Trophoblast cell (in vitro differentiated cells and primary cell): ENCODE measurements around the gene DCAF5.

ENCODE experiments used
- DNase-seq, 2 donors: peaks; one replicate each; pipeline ENCODE4 v3.0.0-alpha.2; 2016
- H2AFZ ChIP-seq: 2 replicates; pipeline ENCODE4 v1.6.1; 2013; ENCODE audit warnings: low read length, moderate library complexity, mild to moderate bottlenecking; ENCODE audit not compliant: insufficient read depth, poor library complexity
- H2AK5ac ChIP-seq: 2 replicates; pipeline ENCODE4 v1.6.1; 2013; ENCODE audit warnings: mild to moderate bottlenecking, low read length
- H2BK120ac ChIP-seq: 2 replicates; pipeline ENCODE4 v1.6.1; 2013; ENCODE audit warnings: low read length, mild to moderate bottlenecking, moderate library complexity; ENCODE audit not compliant: insufficient read depth, poor library complexity
- H2BK12ac ChIP-seq: 2 replicates; pipeline ENCODE4 v1.6.1; 2013; ENCODE audit warnings: mild to moderate bottlenecking, low read length, moderate library complexity
- H2BK5ac ChIP-seq: 2 replicates; pipeline ENCODE4 v1.6.1; 2013; ENCODE audit warnings: low read length, low read depth, moderate library complexity, mild to moderate bottlenecking; ENCODE audit not compliant: poor library complexity
- H3K14ac ChIP-seq: 2 replicates; pipeline ENCODE4 v1.6.1; 2013; ENCODE audit warnings: mild to moderate bottlenecking, low read length
- H3K18ac ChIP-seq: 2 replicates; pipeline ENCODE4 v1.6.1; 2013; ENCODE audit warnings: mild to moderate bottlenecking, low read length
- H3K23ac ChIP-seq: 2 replicates; pipeline ENCODE4 v1.6.1; 2013; ENCODE audit warnings: low read length
- H3K27ac ChIP-seq: 2 replicates; pipeline ENCODE4 v1.5.1; 2013; ENCODE audit warnings: low read depth, mild to moderate bottlenecking, inconsistent platforms, low read length, moderate library complexity
- H3K27me3 ChIP-seq: 2 replicates; pipeline ENCODE4 v1.6.1; 2013; ENCODE audit warnings: inconsistent platforms, mild to moderate bottlenecking, low read length, moderate library complexity; ENCODE audit not compliant: insufficient read depth
- H3K36me3 ChIP-seq, 2 experiments: 1 replicate in 1 of 2; 2 replicates in 1 of 2; pipeline ENCODE4 v1.6.1; 2013; ENCODE audit warnings: low read length in 2 of 2, mild to moderate bottlenecking in 2 of 2, moderate library complexity in 1 of 2; ENCODE audit not compliant: insufficient read depth in 2 of 2, control insufficient read depth in 1 of 2
- H3K4ac ChIP-seq: 2 replicates; pipeline ENCODE4 v1.6.1; 2013; ENCODE audit warnings: low read depth, mild to moderate bottlenecking, low read length, moderate library complexity
- H3K4me1 ChIP-seq, 2 experiments: 1 replicate in 1 of 2; 2 replicates in 1 of 2; pipeline ENCODE4 v1.6.1; 2013; ENCODE audit warnings: low read length in 2 of 2, mild to moderate bottlenecking in 2 of 2, moderate library complexity in 1 of 2; ENCODE audit not compliant: insufficient read depth in 2 of 2, control insufficient read depth in 1 of 2
- H3K4me2 ChIP-seq: 2 replicates; pipeline ENCODE4 v1.6.1; 2013; ENCODE audit warnings: inconsistent platforms, mild to moderate bottlenecking, low read length, moderate library complexity
- H3K4me3 ChIP-seq: 2 replicates; pipeline ENCODE4 v1.5.1; 2013; ENCODE audit warnings: mild to moderate bottlenecking, low read depth, low read length, inconsistent platforms
- H3K79me1 ChIP-seq: one replicate; pipeline ENCODE4 v1.6.1; 2013; ENCODE audit warnings: low read length
- H3K79me2 ChIP-seq: 2 replicates; pipeline ENCODE4 v1.6.1; 2013; ENCODE audit warnings: low read length, mild to moderate bottlenecking; ENCODE audit not compliant: control insufficient read depth, insufficient read depth, poor library complexity
- H3K9ac ChIP-seq: 2 replicates; pipeline ENCODE4 v1.6.1; 2013; ENCODE audit warnings: mild to moderate bottlenecking, low read length
- H3K9me3 ChIP-seq: 2 replicates; pipeline ENCODE4 v1.6.1; 2013; ENCODE audit warnings: low read depth, mild to moderate bottlenecking, control low read depth, inconsistent platforms, low read length; ENCODE audit not compliant: insufficient read depth
- H4K12ac ChIP-seq: 2 replicates; pipeline ENCODE4 v1.6.1; 2013; ENCODE audit warnings: low read depth, mild to moderate bottlenecking, low read length, moderate library complexity
- H4K8ac ChIP-seq: 2 replicates; pipeline ENCODE4 v1.6.1; 2013; ENCODE audit warnings: low read depth, mild to moderate bottlenecking, low read length, moderate library complexity
- H4K91ac ChIP-seq: one replicate; pipeline ENCODE4 v1.6.1; 2013; ENCODE audit warnings: low read depth, mild to moderate bottlenecking, low read length, moderate library complexity
- WGBS: extraction: QIAGEN DNeasy Blood & Tissue Kit; methylation state at CpG from one replicate; pipeline ENCODE4 v1.1.7; 2013; ENCODE audit warnings: missing lambda C conversion rate; ENCODE audit not compliant: insufficient read length, insufficient coverage; ENCODE audit errors: extremely low coverage; 5-methylcytosine and 5-hydroxymethylcytosine counted together

DCAF5 gene

DNA sequence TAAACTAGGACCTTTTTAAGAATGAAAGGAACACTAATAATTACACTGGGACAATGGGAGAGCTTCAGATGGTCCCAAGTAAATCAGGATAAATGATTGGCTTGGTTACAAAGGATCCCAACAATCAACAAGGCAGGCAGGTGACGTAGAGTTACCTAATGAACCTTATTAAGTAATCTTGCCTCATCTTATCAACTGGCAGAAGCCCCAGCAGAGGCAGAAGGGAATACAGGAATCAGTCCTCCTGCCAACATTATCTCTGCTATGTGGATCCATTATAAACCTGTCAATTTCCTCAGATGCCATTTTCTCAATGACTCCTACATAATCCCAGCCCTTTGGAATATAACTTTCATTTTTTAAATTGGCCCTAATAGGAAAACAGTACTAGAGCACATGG is 11.4 kb downstream of the DCAF5 start:
- H3K27ac ChIP-seq, result no peak overlapping the region
- H3K4ac ChIP-seq, result no peak overlapping the region
- H4K91ac ChIP-seq, result no peak overlapping the region
- no peak overlapping the region for H4K8ac ChIP-seq
- H3K4me2 ChIP-seq, result no peak overlapping the region
- no peak overlapping the region for H2AK5ac ChIP-seq
- H2BK12ac ChIP-seq, result no peak overlapping the region
- H3K4me3 ChIP-seq, result no peak overlapping the region
- H3K9ac ChIP-seq, result no peak overlapping the region
- H3K18ac ChIP-seq, result no peak overlapping the region
- peaks cover 2 to 8% of the 10 kb centered on the region in 2 experiments for H3K4me1 ChIP-seq
- no peak overlapping the region for H2AFZ ChIP-seq
- H3K27me3 ChIP-seq, result no peaks in the 10 kb centered on the region
- H4K12ac ChIP-seq, result no peak overlapping the region
- DNase-seq, result no peak
- WGBS, result no CpG with 5 or more reads among the region's 1 CpG
- no peak overlapping the region for H3K23ac ChIP-seq
- no peak overlapping the region for H2BK120ac ChIP-seq
- H3K36me3 ChIP-seq, result no peaks in the 10 kb centered on the region
- no peak overlapping the region for H2BK5ac ChIP-seq
- no peaks in the 10 kb centered on the region for H3K79me1 ChIP-seq
- no peak overlapping the region for H3K14ac ChIP-seq
- H3K79me2 ChIP-seq, result no peaks in the 10 kb centered on the region
- H3K9me3 ChIP-seq, result no peaks in the 10 kb centered on the region

DNA sequence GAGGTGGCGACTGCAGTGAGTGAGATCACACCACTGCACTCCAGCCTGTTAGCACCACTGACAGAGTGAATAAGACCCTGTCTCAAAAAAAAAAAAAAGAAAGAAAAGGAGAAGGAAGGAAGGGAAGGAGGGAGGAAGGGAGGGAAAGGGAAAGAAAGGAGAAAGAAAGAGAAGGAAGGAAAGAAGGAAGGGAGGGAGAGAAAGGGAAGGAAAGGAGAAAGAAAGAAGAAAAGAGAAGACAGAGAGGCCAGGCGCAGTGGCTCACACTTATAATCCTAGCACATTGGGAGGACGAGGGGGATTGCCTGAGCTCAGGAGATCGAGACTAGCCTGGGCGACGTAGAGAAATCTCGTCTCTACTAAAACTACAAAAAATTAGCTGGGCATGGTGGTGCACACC is 13.2 kb downstream of the DCAF5 start:
- H3K14ac ChIP-seq, result no peak overlapping the region
- H4K91ac ChIP-seq, result no peak overlapping the region
- no peak overlapping the region for H2AK5ac ChIP-seq
- no peak overlapping the region for H2AFZ ChIP-seq
- H3K4me2 ChIP-seq, result no peak overlapping the region
- H3K9ac ChIP-seq, result no peak overlapping the region
- H2BK12ac ChIP-seq, result no peak overlapping the region
- WGBS, result no CpG with 5 or more reads among the region's 7 CpGs
- H3K9me3 ChIP-seq, result no peaks in the 10 kb centered on the region
- H2BK120ac ChIP-seq, result no peak overlapping the region
- H3K79me1 ChIP-seq, result no peaks in the 10 kb centered on the region
- H3K18ac ChIP-seq, result no peak overlapping the region
- H3K79me2 ChIP-seq, result no peaks in the 10 kb centered on the region
- H4K12ac ChIP-seq, result no peak overlapping the region
- no peak overlapping the region for H3K4ac ChIP-seq
- no peak overlapping the region for H2BK5ac ChIP-seq
- peak overlapping the region; percentile 26 for H3K27ac ChIP-seq
- DNase-seq, result no peak
- no peaks in the 10 kb centered on the region for H3K36me3 ChIP-seq
- H3K4me3 ChIP-seq, result no peak overlapping the region
- H3K4me1 ChIP-seq, result peaks cover 2 to 8% of the 10 kb centered on the region in 2 experiments
- H3K27me3 ChIP-seq, result no peaks in the 10 kb centered on the region
- H3K23ac ChIP-seq, result no peak overlapping the region
- H4K8ac ChIP-seq, result no peak overlapping the region

DNA sequence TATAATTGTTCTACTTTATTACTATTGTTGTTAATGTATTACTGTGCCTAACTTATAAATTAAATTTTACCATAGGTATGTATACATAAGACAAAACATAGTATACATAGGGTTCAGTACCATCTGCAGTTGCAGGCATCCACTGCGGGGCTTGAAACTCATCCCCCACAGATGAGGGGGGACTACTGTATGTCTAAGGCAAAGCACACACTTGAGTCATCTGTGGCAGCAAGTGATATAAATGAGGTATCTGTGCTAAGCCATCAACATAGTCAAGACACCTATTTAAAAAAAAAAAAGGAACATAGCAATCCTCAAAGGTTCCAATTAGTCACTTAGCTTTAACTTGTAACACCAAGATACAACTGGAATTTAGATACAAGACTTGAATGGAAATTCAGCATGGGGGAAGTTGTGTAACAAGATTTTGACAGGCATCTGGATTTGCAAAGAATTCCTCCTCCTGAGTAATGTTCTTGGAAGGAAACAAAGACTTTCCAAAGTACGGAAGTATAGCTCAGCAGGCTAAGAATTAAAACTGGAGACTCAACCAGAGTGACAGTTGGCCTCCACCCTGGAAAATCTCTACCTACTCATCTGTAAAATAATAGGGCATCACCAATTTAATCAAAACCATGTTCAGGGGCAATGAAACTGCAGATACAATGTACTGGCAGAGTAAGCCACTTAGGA is 14.9 kb downstream of the DCAF5 start:
- WGBS, result no CpG with 5 or more reads among the region's 2 CpGs
- Histone ChIP-seq H4K8ac (no peak overlapping the region), H3K18ac (no peak overlapping the region), H3K4me2 (no peak overlapping the region), H2AK5ac (no peak overlapping the region), H3K27ac (peak overlapping the region; percentile 9), H3K9ac (no peak overlapping the region), H3K36me3 (no peaks in the 10 kb centered on the region), H3K4ac (no peak overlapping the region), H3K4me1 (peaks cover 2 to 8% of the 10 kb centered on the region in 2 experiments), H3K79me2 (no peaks in the 10 kb centered on the region), H3K23ac (no peak overlapping the region), H2AFZ (no peak overlapping the region), H3K27me3 (no peaks in the 10 kb centered on the region), H2BK12ac (no peak overlapping the region), H2BK120ac (no peak overlapping the region), H3K9me3 (no peaks in the 10 kb centered on the region), H4K91ac (no peak overlapping the region), H2BK5ac (no peak overlapping the region), H3K14ac (no peak overlapping the region), H4K12ac (no peak overlapping the region), H3K79me1 (no peaks in the 10 kb centered on the region), H3K4me3 (no peak overlapping the region)
- peak; percentile 78 to 95 for DNase-seq

GRCh38 chr14:69137416-69137815 is 15.5 kb downstream of the DCAF5 start:
- Histone ChIP-seq H3K4ac (no peak overlapping the region), H4K8ac (no peak overlapping the region), H3K4me1 (peaks cover 2 to 8% of the 10 kb centered on the region in 2 experiments), H3K18ac (no peak overlapping the region), H3K27me3 (no peaks in the 10 kb centered on the region), H2BK120ac (no peak overlapping the region), H4K91ac (no peak overlapping the region), H3K4me3 (no peak overlapping the region), H3K9me3 (no peaks in the 10 kb centered on the region), H2AK5ac (no peak overlapping the region), H3K4me2 (no peak overlapping the region), H3K79me2 (no peaks in the 10 kb centered on the region), H2BK5ac (no peak overlapping the region), H3K79me1 (no peaks in the 10 kb centered on the region), H3K9ac (no peak overlapping the region), H3K14ac (no peak overlapping the region), H2BK12ac (no peak overlapping the region), H3K27ac (no peak overlapping the region), H3K36me3 (no peaks in the 10 kb centered on the region), H4K12ac (no peak overlapping the region), H3K23ac (no peak overlapping the region), H2AFZ (no peak overlapping the region)
- no CpG with 5 or more reads among the region's 1 CpG for WGBS
- no peak for DNase-seq
